H1 (cell line): ENCODE data around the gene DISP3.

Experiments used
- CTCF ChIP-seq, 3 experiments: IDR thresholded peaks; 1 replicate in 2 of 3; 2 replicates in 1 of 3; pipeline versions ENCODE4 v1.5.1 to v1.6.1; 2011; ENCODE audit warnings: low read length in 3 of 3, mild to moderate bottlenecking in 3 of 3, inconsistent platforms in 2 of 3, low read depth in 1 of 3, moderate library complexity in 1 of 3; ENCODE audit not compliant: insufficient read depth in 1 of 3; ENCODE audit errors: control extremely low read depth in 1 of 3
- EZH2 ChIP-seq: fragments of 200-600 bp; sonication (generic); IDR thresholded peaks from 2 replicates; pipeline ENCODE4 v1.7.1; 2012; ENCODE audit warnings: low read depth, mild to moderate bottlenecking, moderate library complexity, low read length, inconsistent platforms; ENCODE audit not compliant: severe bottlenecking
- FOSL1 ChIP-seq: IDR thresholded peaks from 2 replicates; pipeline ENCODE4 v1.6.1; 2011; ENCODE audit warnings: mild to moderate bottlenecking, low read depth, low read length, moderate library complexity; ENCODE audit not compliant: insufficient read depth
- PHF8 ChIP-seq: fragments of 200-600 bp; sonication (generic); conservative IDR thresholded peaks from 2 replicates; pipeline ENCODE4 v1.7.1; 2012; ENCODE audit warnings: low read depth, mild to moderate bottlenecking, inconsistent platforms, low read length, moderate library complexity
- POLR2A ChIP-seq, 2 experiments: IDR thresholded peaks; 1 replicate in 1 of 2; 2 replicates in 1 of 2; pipeline ENCODE4 v1.6.1; 2011; ENCODE audit warnings: low read depth in 2 of 2, low read length in 2 of 2, mild to moderate bottlenecking in 2 of 2; ENCODE audit errors: control extremely low read depth in 1 of 2
- SIN3A ChIP-seq, 2 experiments: IDR thresholded peaks in 1 of 2; conservative IDR thresholded peaks in 1 of 2; 2 replicates each; pipeline ENCODE4 v1.6.1; 2011 to 2012; ENCODE audit warnings: low read length in 2 of 2, improper control_type of control experiment in 1 of 2, low read depth in 1 of 2, mild to moderate bottlenecking in 1 of 2
- YY1 ChIP-seq: IDR thresholded peaks from 2 replicates; pipeline ENCODE4 v1.6.1; 2011; ENCODE audit warnings: low read depth, mild to moderate bottlenecking, low read length
- ZNF274 ChIP-seq: IDR thresholded peaks from 2 replicates; pipeline ENCODE4 v1.7.0; 2012; ENCODE audit warnings: low read length, borderline replicate concordance; ENCODE audit errors: extremely low read depth

GRCh38 chr1:11434926-11435325 lies 44.0 kb upstream of the DISP3 start:
- TF ChIP-seq ZNF274 (no peak), CTCF (IDR thresholded peaks at IDR 0.05; ENCODE audit: control extremely low read depth in 1 of 3, insufficient read depth in 1 of 3, low read depth in 1 of 3, low read length in 3 of 3) (no peak), POLR2A (IDR thresholded peaks at IDR 0.05; ENCODE audit: control extremely low read depth in 1 of 2, low read depth in 2 of 2, low read length in 2 of 2) (no peak), EZH2 (no peak), FOSL1 (no peak), YY1 (no peak), SIN3A (conservative IDR thresholded peaks at IDR 0.05 in 1 of 2, IDR thresholded peaks at IDR 0.05 in 1 of 2; ENCODE audit: low read depth in 1 of 2, low read length in 2 of 2) (no peak), PHF8 (no peak)
